ENCODE measurements around the gene WNT9B.
"Not testable (repeated sequence)": the region's sequence is repeated elsewhere in the genome, so short reads cannot be mapped to it uniquely, and the experiment has no call there.

The WNT9B gene

GRCh38 chr17:46827274-46827673, 24.1 kb upstream of the WNT9B start:
- Histone ChIP-seq H3K9ac (ENCODE audit: low read length) (no peak overlapping the region), H3K9me3 (ENCODE audit: low read length) (no peaks in the 10 kb centered on the region), H3K36me3 (ENCODE audit: insufficient read depth, low read length) (no peaks in the 10 kb centered on the region), H3K4me3 (ENCODE audit: low read depth in 1 of 2, low read length in 2 of 2) (no peak overlapping the region), H3K27me3 (ENCODE audit: control insufficient read depth in 1 of 2, insufficient read depth in 2 of 2, low read length in 2 of 2) (peaks cover 0 to 9% of the 10 kb centered on the region in 2 donors), H3K4me1 (ENCODE audit: insufficient read depth, low read length) (no peaks in the 10 kb centered on the region), H3K27ac (ENCODE audit: low read depth, low read length) (no peak overlapping the region)

- Histone ChIP-seq H3K4me3 (ENCODE audit: low read depth in 1 of 2, low read length in 2 of 2) (no peak overlapping the region), H3K27me3 (ENCODE audit: control insufficient read depth in 1 of 2, insufficient read depth in 2 of 2, low read length in 2 of 2) (no peaks in the 10 kb centered on the region), H3K4me1 (ENCODE audit: insufficient read depth, low read length) (no peaks in the 10 kb centered on the region), H3K9ac (ENCODE audit: low read length) (no peak overlapping the region), H3K36me3 (ENCODE audit: insufficient read depth, low read length) (no peaks in the 10 kb centered on the region), H3K27ac (ENCODE audit: low read depth, low read length) (no peak overlapping the region), H3K9me3 (ENCODE audit: low read length) (no peaks in the 10 kb centered on the region)
Measured at GRCh38 chr17:46831573-46832330, 19.6 kb upstream of the WNT9B start.

- no peaks in the 10 kb centered on the region for H3K27me3 ChIP-seq (ENCODE audit: control insufficient read depth in 1 of 2, insufficient read depth in 2 of 2, low read length in 2 of 2)
- H3K9ac ChIP-seq (ENCODE audit: low read length): no peak overlapping the region
- no peak overlapping the region for H3K4me3 ChIP-seq (ENCODE audit: low read depth in 1 of 2, low read length in 2 of 2)
- H3K4me1 ChIP-seq (ENCODE audit: insufficient read depth, low read length): no peaks in the 10 kb centered on the region
- H3K36me3 ChIP-seq (ENCODE audit: insufficient read depth, low read length): no peaks in the 10 kb centered on the region
- H3K27ac ChIP-seq (ENCODE audit: low read depth, low read length): no peak overlapping the region
- no peaks in the 10 kb centered on the region for H3K9me3 ChIP-seq (ENCODE audit: low read length)
Measured at GRCh38 chr17:46832331-46832821, 19.0 kb upstream of the WNT9B start.

- H3K4me3 ChIP-seq (ENCODE audit: low read depth in 1 of 2, low read length in 2 of 2): no peak overlapping the region
- H3K9ac ChIP-seq (ENCODE audit: low read length): no peak overlapping the region
- H3K27ac ChIP-seq (ENCODE audit: low read depth, low read length): no peak overlapping the region
- no peaks in the 10 kb centered on the region for H3K9me3 ChIP-seq (ENCODE audit: low read length)
- H3K4me1 ChIP-seq (ENCODE audit: insufficient read depth, low read length): no peaks in the 10 kb centered on the region
- H3K27me3 ChIP-seq (ENCODE audit: control insufficient read depth in 1 of 2, insufficient read depth in 2 of 2, low read length in 2 of 2): no peaks in the 10 kb centered on the region
- H3K36me3 ChIP-seq (ENCODE audit: insufficient read depth, low read length): no peaks in the 10 kb centered on the region
Measured at GRCh38 chr17:46832945-46833839, 18.2 kb upstream of the WNT9B start.

GRCh38 chr17:46833840-46834208, 17.6 kb upstream of the WNT9B start:
- no peak overlapping the region for H3K4me3 ChIP-seq (ENCODE audit: low read depth in 1 of 2, low read length in 2 of 2)
- no peaks in the 10 kb centered on the region for H3K4me1 ChIP-seq (ENCODE audit: insufficient read depth, low read length)
- no peaks in the 10 kb centered on the region for H3K9me3 ChIP-seq (ENCODE audit: low read length)
- H3K27me3 ChIP-seq (ENCODE audit: control insufficient read depth in 1 of 2, insufficient read depth in 2 of 2, low read length in 2 of 2): no peaks in the 10 kb centered on the region
- H3K9ac ChIP-seq (ENCODE audit: low read length): no peak overlapping the region
- no peak overlapping the region for H3K27ac ChIP-seq (ENCODE audit: low read depth, low read length)
- H3K36me3 ChIP-seq (ENCODE audit: insufficient read depth, low read length): no peaks in the 10 kb centered on the region

GRCh38 chr17:46834846-46835245, 16.5 kb upstream of the WNT9B start:
- Histone ChIP-seq H3K4me3 (ENCODE audit: low read depth in 1 of 2, low read length in 2 of 2) (no peak overlapping the region), H3K36me3 (ENCODE audit: insufficient read depth, low read length) (no peaks in the 10 kb centered on the region), H3K9ac (ENCODE audit: low read length) (no peak overlapping the region), H3K9me3 (ENCODE audit: low read length) (no peaks in the 10 kb centered on the region), H3K27me3 (ENCODE audit: control insufficient read depth in 1 of 2, insufficient read depth in 2 of 2, low read length in 2 of 2) (no peaks in the 10 kb centered on the region), H3K27ac (ENCODE audit: low read depth, low read length) (no peak overlapping the region), H3K4me1 (ENCODE audit: insufficient read depth, low read length) (no peaks in the 10 kb centered on the region)

GRCh38 chr17:46836500-46836899, 14.9 kb upstream of the WNT9B start:
- Histone ChIP-seq H3K9ac (ENCODE audit: low read length) (no peak overlapping the region), H3K27ac (ENCODE audit: low read depth, low read length) (no peak overlapping the region), H3K9me3 (ENCODE audit: low read length) (no peaks in the 10 kb centered on the region), H3K27me3 (ENCODE audit: control insufficient read depth in 1 of 2, insufficient read depth in 2 of 2, low read length in 2 of 2) (peaks cover 0 to 9% of the 10 kb centered on the region in 2 donors), H3K4me1 (ENCODE audit: insufficient read depth, low read length) (no peaks in the 10 kb centered on the region), H3K4me3 (ENCODE audit: low read depth in 1 of 2, low read length in 2 of 2) (no peak overlapping the region), H3K36me3 (ENCODE audit: insufficient read depth, low read length) (no peaks in the 10 kb centered on the region)

GRCh38 chr17:46837521-46837920, 13.9 kb upstream of the WNT9B start:
- Histone ChIP-seq H3K9ac (ENCODE audit: low read length) (no peak overlapping the region), H3K27ac (ENCODE audit: low read depth, low read length) (no peak overlapping the region), H3K27me3 (ENCODE audit: control insufficient read depth in 1 of 2, insufficient read depth in 2 of 2, low read length in 2 of 2) (peaks cover 0 to 16% of the 10 kb centered on the region in 2 donors), H3K4me3 (ENCODE audit: low read depth in 1 of 2, low read length in 2 of 2) (no peak overlapping the region), H3K9me3 (ENCODE audit: low read length) (no peaks in the 10 kb centered on the region), H3K4me1 (ENCODE audit: insufficient read depth, low read length) (no peaks in the 10 kb centered on the region), H3K36me3 (ENCODE audit: insufficient read depth, low read length) (no peaks in the 10 kb centered on the region)

- Histone ChIP-seq H3K4me1 (ENCODE audit: insufficient read depth, low read length) (no peaks in the 10 kb centered on the region), H3K9me3 (ENCODE audit: low read length) (peaks cover 5% of the 10 kb centered on the region), H3K9ac (ENCODE audit: low read length) (no peak overlapping the region), H3K27ac (ENCODE audit: low read depth, low read length) (no peak overlapping the region), H3K4me3 (ENCODE audit: low read depth in 1 of 2, low read length in 2 of 2) (no peak overlapping the region), H3K36me3 (ENCODE audit: insufficient read depth, low read length) (no peaks in the 10 kb centered on the region), H3K27me3 (ENCODE audit: control insufficient read depth in 1 of 2, insufficient read depth in 2 of 2, low read length in 2 of 2) (peaks cover 0 to 16% of the 10 kb centered on the region in 2 donors)
Measured at GRCh38 chr17:46839211-46839610, 12.2 kb upstream of the WNT9B start.

- not testable (repeated sequence) for H3K27ac ChIP-seq (ENCODE audit: low read depth, low read length); H3K36me3 ChIP-seq (ENCODE audit: insufficient read depth, low read length); H3K9ac ChIP-seq (ENCODE audit: low read length); H3K4me1 ChIP-seq (ENCODE audit: insufficient read depth, low read length); H3K9me3 ChIP-seq (ENCODE audit: low read length); H3K4me3 ChIP-seq (ENCODE audit: low read depth in 1 of 2, low read length in 2 of 2)
- H3K27me3 ChIP-seq (ENCODE audit: control insufficient read depth in 1 of 2, insufficient read depth in 2 of 2, low read length in 2 of 2): peaks cover 0 to 16% of the 10 kb centered on the region in 2 donors
Measured at GRCh38 chr17:46840596-46840995, 10.8 kb upstream of the WNT9B start.

- H3K27ac ChIP-seq (ENCODE audit: low read depth, low read length): no peak overlapping the region
- H3K4me3 ChIP-seq (ENCODE audit: low read depth in 1 of 2, low read length in 2 of 2): peak overlapping the region in 1 of 2 donors; percentile 15
- H3K9me3 ChIP-seq (ENCODE audit: low read length): peaks cover 5% of the 10 kb centered on the region
- H3K9ac ChIP-seq (ENCODE audit: low read length): no peak overlapping the region
- no peaks in the 10 kb centered on the region for H3K36me3 ChIP-seq (ENCODE audit: insufficient read depth, low read length)
- H3K4me1 ChIP-seq (ENCODE audit: insufficient read depth, low read length): no peaks in the 10 kb centered on the region
- peaks cover 0 to 16% of the 10 kb centered on the region in 2 donors for H3K27me3 ChIP-seq (ENCODE audit: control insufficient read depth in 1 of 2, insufficient read depth in 2 of 2, low read length in 2 of 2)
Measured at GRCh38 chr17:46841561-46842379, 9.6 kb upstream of the WNT9B start.

All from muscle layer of colon (tissue), 2 donors.